Measurements from ENCODE around the gene PALMD.

DNA sequence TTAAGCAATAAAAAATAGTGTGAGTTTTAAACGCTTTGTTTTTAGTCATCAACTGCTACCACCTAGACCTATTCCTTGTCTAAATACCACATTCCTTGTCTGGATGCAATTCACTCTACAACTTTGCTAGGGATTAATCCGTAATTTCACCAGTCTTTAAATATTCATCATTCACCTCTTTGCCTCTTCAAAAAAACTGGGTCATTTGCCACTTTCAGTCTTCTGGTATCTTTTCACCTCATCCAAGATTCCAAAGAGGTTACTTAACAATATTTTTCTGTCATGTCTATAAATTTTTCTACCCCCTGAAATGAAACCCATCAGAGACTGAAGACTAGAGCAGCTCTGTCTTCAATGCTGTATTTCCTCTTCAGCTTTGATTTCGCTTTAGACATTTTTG lies 9.5 kb downstream of the PALMD start:
- TF ChIP-seq, protein P1, sequence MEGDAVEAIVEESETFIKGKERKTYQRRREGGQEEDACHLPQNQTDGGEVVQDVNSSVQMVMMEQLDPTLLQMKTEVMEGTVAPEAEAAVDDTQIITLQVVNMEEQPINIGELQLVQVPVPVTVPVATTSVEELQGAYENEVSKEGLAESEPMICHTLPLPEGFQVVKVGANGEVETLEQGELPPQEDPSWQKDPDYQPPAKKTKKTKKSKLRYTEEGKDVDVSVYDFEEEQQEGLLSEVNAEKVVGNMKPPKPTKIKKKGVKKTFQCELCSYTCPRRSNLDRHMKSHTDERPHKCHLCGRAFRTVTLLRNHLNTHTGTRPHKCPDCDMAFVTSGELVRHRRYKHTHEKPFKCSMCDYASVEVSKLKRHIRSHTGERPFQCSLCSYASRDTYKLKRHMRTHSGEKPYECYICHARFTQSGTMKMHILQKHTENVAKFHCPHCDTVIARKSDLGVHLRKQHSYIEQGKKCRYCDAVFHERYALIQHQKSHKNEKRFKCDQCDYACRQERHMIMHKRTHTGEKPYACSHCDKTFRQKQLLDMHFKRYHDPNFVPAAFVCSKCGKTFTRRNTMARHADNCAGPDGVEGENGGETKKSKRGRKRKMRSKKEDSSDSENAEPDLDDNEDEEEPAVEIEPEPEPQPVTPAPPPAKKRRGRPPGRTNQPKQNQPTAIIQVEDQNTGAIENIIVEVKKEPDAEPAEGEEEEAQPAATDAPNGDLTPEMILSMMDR (IDR thresholded peaks at IDR 0.05): no peak
- TF ChIP-seq POLR2A (IDR thresholded peaks at IDR 0.05) (no peak), EP300 (IDR thresholded peaks at IDR 0.05) (no peak)
